ENCODE results near the gene ALDH1A1. TPM values are rescaled to one million over a fixed set of nuclear protein-coding genes. Genes with fewer than 3 reads are reported as not detected.

Gene ALDH1A1
- total RNA-seq, 4 donors from 2014 or later, result 23.3 to 42.8 (median 30.9) TPM

GRCh38 chr9:72996684-72997314 lies 43.9 kb upstream of the ALDH1A1 start:
- Histone ChIP-seq H3K27me3 (no peaks in the 10 kb centered on the region), H3K36me3 (no peaks in the 10 kb centered on the region), H3K9me3 (no peaks in the 10 kb centered on the region), H3K4me3 (no peak overlapping the region), H3K27ac (no peak overlapping the region), H3K4me1 (no peaks in the 10 kb centered on the region)
- no peak for ATAC-seq
- in situ Hi-C loops (cut with MboI; ENCODE audit: low sequenced_read_pairs in 4 of 4) (no loop called here), intact Hi-C loops (cut with DNase I; ENCODE audit: low total_unique reads) (no loop called here)
- no peak for TF ChIP-seq POLR2A (IDR thresholded peaks at IDR 0.05)
- TF ChIP-seq, protein P1, sequence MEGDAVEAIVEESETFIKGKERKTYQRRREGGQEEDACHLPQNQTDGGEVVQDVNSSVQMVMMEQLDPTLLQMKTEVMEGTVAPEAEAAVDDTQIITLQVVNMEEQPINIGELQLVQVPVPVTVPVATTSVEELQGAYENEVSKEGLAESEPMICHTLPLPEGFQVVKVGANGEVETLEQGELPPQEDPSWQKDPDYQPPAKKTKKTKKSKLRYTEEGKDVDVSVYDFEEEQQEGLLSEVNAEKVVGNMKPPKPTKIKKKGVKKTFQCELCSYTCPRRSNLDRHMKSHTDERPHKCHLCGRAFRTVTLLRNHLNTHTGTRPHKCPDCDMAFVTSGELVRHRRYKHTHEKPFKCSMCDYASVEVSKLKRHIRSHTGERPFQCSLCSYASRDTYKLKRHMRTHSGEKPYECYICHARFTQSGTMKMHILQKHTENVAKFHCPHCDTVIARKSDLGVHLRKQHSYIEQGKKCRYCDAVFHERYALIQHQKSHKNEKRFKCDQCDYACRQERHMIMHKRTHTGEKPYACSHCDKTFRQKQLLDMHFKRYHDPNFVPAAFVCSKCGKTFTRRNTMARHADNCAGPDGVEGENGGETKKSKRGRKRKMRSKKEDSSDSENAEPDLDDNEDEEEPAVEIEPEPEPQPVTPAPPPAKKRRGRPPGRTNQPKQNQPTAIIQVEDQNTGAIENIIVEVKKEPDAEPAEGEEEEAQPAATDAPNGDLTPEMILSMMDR (IDR thresholded peaks at IDR 0.05 in 4 of 5, conservative IDR thresholded peaks at IDR 0.05 in 1 of 5), result no peak
- DNase-seq, result no peak

- intact Hi-C loops (cut with DNase I; ENCODE audit: low total_unique reads), result no loop called here
- DNase-seq (no peak), ATAC-seq (no peak)
- no peaks in the 10 kb centered on the region for H3K36me3 ChIP-seq
- in situ Hi-C loops (cut with MboI; ENCODE audit: low sequenced_read_pairs in 4 of 4), result no loop called here
- no peaks in the 10 kb centered on the region for H3K27me3 ChIP-seq
- no peak overlapping the region for H3K27ac ChIP-seq
- TF ChIP-seq, protein P1 (IDR thresholded peaks at IDR 0.05 in 4 of 5, conservative IDR thresholded peaks at IDR 0.05 in 1 of 5), result no peak
- no peak for TF ChIP-seq POLR2A (IDR thresholded peaks at IDR 0.05)
- H3K4me1 ChIP-seq, result no peaks in the 10 kb centered on the region
- H3K4me3 ChIP-seq, result no peak overlapping the region
- no peaks in the 10 kb centered on the region for H3K9me3 ChIP-seq
These were observed 43.3 kb upstream of the ALDH1A1 start for GRCh38 chr9:72996114-72996513.

GRCh38 chr9:72995131-72996024 lies 42.5 kb upstream of the ALDH1A1 start:
- H3K9me3 ChIP-seq, result no peaks in the 10 kb centered on the region
- H3K27me3 ChIP-seq, result no peaks in the 10 kb centered on the region
- no peaks in the 10 kb centered on the region for H3K4me1 ChIP-seq
- DNase-seq (no peak), ATAC-seq (no peak)
- intact Hi-C loops (cut with DNase I; ENCODE audit: low total_unique reads) (no loop called here), in situ Hi-C loops (cut with MboI; ENCODE audit: low sequenced_read_pairs in 4 of 4) (no loop called here)
- no peak overlapping the region for H3K27ac ChIP-seq
- H3K4me3 ChIP-seq, result no peak overlapping the region
- no peaks in the 10 kb centered on the region for H3K36me3 ChIP-seq
- TF ChIP-seq, protein P1 (IDR thresholded peaks at IDR 0.05 in 4 of 5, conservative IDR thresholded peaks at IDR 0.05 in 1 of 5), result no peak
- TF ChIP-seq POLR2A (IDR thresholded peaks at IDR 0.05), result no peak

DNA sequence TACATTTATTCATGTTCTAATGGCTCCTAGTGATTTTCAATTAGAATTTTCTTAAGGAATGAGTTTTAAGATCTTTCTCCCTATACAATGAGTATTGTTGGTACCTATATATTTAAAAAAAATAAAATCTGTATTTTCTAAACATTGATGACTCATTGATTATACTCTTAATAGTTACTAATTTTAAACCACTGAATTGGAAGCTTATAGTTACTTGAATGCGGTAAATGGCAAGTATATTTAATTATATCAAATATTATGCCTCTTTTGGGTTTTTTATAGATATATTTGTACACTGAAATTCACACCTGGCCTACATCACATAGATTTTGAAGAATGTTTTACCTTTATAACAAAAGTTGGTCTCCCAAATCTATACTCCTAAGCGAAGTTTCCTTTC lies 38.9 kb upstream of the ALDH1A1 start:
- H3K4me3 ChIP-seq, result no peak overlapping the region
- DNase-seq (no peak), ATAC-seq (no peak)
- in situ Hi-C loops (cut with MboI; ENCODE audit: low sequenced_read_pairs in 4 of 4) (no loop called here), intact Hi-C loops (cut with DNase I; ENCODE audit: low total_unique reads) (no loop called here)
- H3K27ac ChIP-seq, result no peak overlapping the region
- H3K27me3 ChIP-seq, result no peaks in the 10 kb centered on the region
- H3K9me3 ChIP-seq, result no peaks in the 10 kb centered on the region
- TF ChIP-seq, protein P1 (IDR thresholded peaks at IDR 0.05 in 4 of 5, conservative IDR thresholded peaks at IDR 0.05 in 1 of 5), result no peak
- TF ChIP-seq POLR2A (IDR thresholded peaks at IDR 0.05), result no peak
- peaks cover 0 to 5% of the 10 kb centered on the region in 2 donors for H3K4me1 ChIP-seq
- no peaks in the 10 kb centered on the region for H3K36me3 ChIP-seq
